H1 (cell line): Measurements from ENCODE around the gene NAA25. TPM values are rescaled to one million over a fixed set of nuclear protein-coding genes. Genes with fewer than 3 reads are reported as not detected.

ENCODE experiments used
- CTCF ChIA-PET: fragments of 300-600 bp; sonication (Branson Sonifier 250); formaldehyde crosslinking; loops from one replicate; lab custom pipeline; 2021; ENCODE audit not compliant: partially characterized antibody; lab: Charles Lee
- POLR2A ChIA-PET: fragments of 300-600 bp; sonication (Branson Sonifier 250); formaldehyde crosslinking; loops from one replicate; lab custom pipeline; 2021; ENCODE audit warnings: inconsistent platforms; ENCODE audit not compliant: partially characterized antibody; lab: Charles Lee
- DNase-seq, 2 experiments: peaks; one replicate each; pipeline versions ENCODE4 v3.0.0 to v3.0.0-alpha.2; 2010 to 2022; ENCODE audit warnings: low spot score in 2 of 2, low read depth in 1 of 2, mixed read lengths in 1 of 2
- FAIRE-seq: peaks from 2 replicates; lab custom pipeline; 2011; peaks lifted over from hg19 to GRCh38; lab: Jason Lieb, UNC
- H2AFZ ChIP-seq: 2 replicates; pipeline ENCODE4 v1.8.1; 2012; ENCODE audit warnings: low read length, inconsistent platforms
- H2AK5ac ChIP-seq: 2 replicates; pipeline ENCODE4 v1.6.1; 2013; ENCODE audit warnings: low read depth, low read length
- H2BK120ac ChIP-seq: replicated peaks from 2 replicates; pipeline ENCODE3; 2013; ENCODE audit warnings: low read depth, low read length, inconsistent platforms
- H2BK12ac ChIP-seq: 2 replicates; pipeline ENCODE4 v1.6.1; 2013; ENCODE audit warnings: low read depth, low read length
- H2BK15ac ChIP-seq: 2 replicates; pipeline ENCODE4 v1.6.1; 2013; ENCODE audit warnings: low read length
- H2BK20ac ChIP-seq: 2 replicates; pipeline ENCODE4 v1.6.1; 2013; ENCODE audit warnings: low read length
- H2BK5ac ChIP-seq: 2 replicates; pipeline ENCODE4 v1.6.1; 2013; ENCODE audit warnings: low read depth, low read length
- H3K14ac ChIP-seq: 2 replicates; pipeline ENCODE4 v1.6.1; 2013; ENCODE audit warnings: inconsistent platforms; ENCODE audit not compliant: insufficient read length
- H3K18ac ChIP-seq: 2 replicates; pipeline ENCODE4 v1.6.1; 2013; ENCODE audit warnings: low read length; ENCODE audit errors: extremely low read depth
- H3K23ac ChIP-seq: 2 replicates; pipeline ENCODE4 v1.6.1; 2013; ENCODE audit warnings: inconsistent platforms; ENCODE audit not compliant: insufficient read length
- H3K23me2 ChIP-seq: 2 replicates; pipeline ENCODE4 v1.6.1; 2013; ENCODE audit warnings: low read depth, low read length
- H3K27ac ChIP-seq: 2 replicates; pipeline ENCODE4 v1.6.1; 2011; ENCODE audit warnings: low read depth, low read length, inconsistent platforms
- H3K27me3 ChIP-seq, 4 experiments: replicated peaks in 1 of 4; 1 replicate in 1 of 4; 2 replicates in 3 of 4; pipeline versions ENCODE4 v1.6.1 to v1.8.1; 2011 to 2013; ENCODE audit warnings: low read length in 3 of 4, mild to moderate bottlenecking in 3 of 4, inconsistent platforms in 2 of 4, mixed read lengths in 2 of 4, moderate library complexity in 1 of 4; ENCODE audit not compliant: control insufficient read depth in 3 of 4, insufficient read depth in 3 of 4; ENCODE audit errors: extremely low read depth in 1 of 4
- H3K36me3 ChIP-seq, 4 experiments: 2 replicates each; pipeline versions ENCODE4 v1.6.1 to v1.8.1; 2011 to 2013; ENCODE audit warnings: mild to moderate bottlenecking in 4 of 4, low read length in 3 of 4, moderate library complexity in 2 of 4, control low read depth in 1 of 4, inconsistent platforms in 1 of 4; ENCODE audit not compliant: insufficient read depth in 4 of 4, control insufficient read depth in 2 of 4
- H3K4ac ChIP-seq: replicated peaks from 2 replicates; pipeline ENCODE3; 2013; ENCODE audit warnings: low read length, low read depth, mixed read lengths, inconsistent platforms; ENCODE audit not compliant: insufficient read length
- H3K4me1 ChIP-seq, 4 experiments: replicated peaks in 1 of 4; 1 replicate in 1 of 4; 2 replicates in 3 of 4; pipeline versions ENCODE4 v1.6.1 to v1.8.1; 2011 to 2013; ENCODE audit warnings: low read length in 3 of 4, inconsistent platforms in 2 of 4, mixed read lengths in 1 of 4; ENCODE audit not compliant: insufficient read depth in 4 of 4, control insufficient read depth in 3 of 4
- H3K4me2 ChIP-seq, 2 experiments: 2 replicates each; pipeline versions ENCODE4 v1.6.1 to v1.8.1; 2011 to 2013; ENCODE audit warnings: low read depth in 2 of 2, low read length in 2 of 2, control low read depth in 1 of 2, inconsistent platforms in 1 of 2, mild to moderate bottlenecking in 1 of 2; ENCODE audit not compliant: insufficient read depth in 1 of 2
- H3K4me3 ChIP-seq, 4 experiments: fragments of 200-600, 300-600 bp in 1 of 4; sonication (generic), shearing (Covaris generic), sonication (Bioruptor Twin) in 1 of 4; 2 replicates each; pipeline versions ENCODE4 v1.5.1 to v1.8.1; 2011 to 2016; ENCODE audit warnings: low read length in 4 of 4, low read depth in 3 of 4, control low read depth in 2 of 4, inconsistent platforms in 2 of 4, mild to moderate bottlenecking in 2 of 4, mixed read lengths in 1 of 4, moderate library complexity in 1 of 4; ENCODE audit not compliant: insufficient read depth in 2 of 4; ENCODE audit errors: extremely low read depth in 1 of 4
- H3K56ac ChIP-seq: replicated peaks from 2 replicates; pipeline ENCODE3; 2013; ENCODE audit warnings: low read depth, mild to moderate bottlenecking, mixed read lengths, low read length, inconsistent platforms; ENCODE audit not compliant: insufficient read length
- H3K79me1 ChIP-seq: 2 replicates; pipeline ENCODE4 v1.6.1; 2013; ENCODE audit warnings: low read depth, low read length, control low read depth
- H3K79me2 ChIP-seq, 2 experiments: 2 replicates each; pipeline versions ENCODE4 v1.6.1 to v1.8.1; 2012 to 2013; ENCODE audit warnings: low read length in 2 of 2, mild to moderate bottlenecking in 2 of 2, inconsistent platforms in 1 of 2; ENCODE audit not compliant: insufficient read depth in 2 of 2, control insufficient read depth in 1 of 2
- H3K9ac ChIP-seq, 4 experiments: replicated peaks in 1 of 4; 1 replicate in 1 of 4; 2 replicates in 3 of 4; pipeline versions ENCODE4 v1.6.1 to v1.8.1; 2011 to 2013; ENCODE audit warnings: low read depth in 3 of 4, low read length in 3 of 4, control low read depth in 2 of 4, mild to moderate bottlenecking in 2 of 4, moderate library complexity in 2 of 4, inconsistent platforms in 1 of 4; ENCODE audit errors: extremely low read depth in 1 of 4
- H3K9me3 ChIP-seq, 2 experiments: 2 replicates each; pipeline versions ENCODE4 v1.6.1 to v1.8.1; 2012 to 2013; ENCODE audit warnings: mild to moderate bottlenecking in 2 of 2, moderate library complexity in 2 of 2, control low read depth in 1 of 2, inconsistent platforms in 1 of 2, low read depth in 1 of 2, low read length in 1 of 2, mixed read lengths in 1 of 2; ENCODE audit not compliant: insufficient read depth in 2 of 2
- H4K20me1 ChIP-seq, 2 experiments: replicated peaks in 1 of 2; 2 replicates each; pipeline versions ENCODE3 to v1.8.1; 2011 to 2013; ENCODE audit warnings: inconsistent platforms in 2 of 2, low read length in 2 of 2, mild to moderate bottlenecking in 1 of 2; ENCODE audit not compliant: insufficient read depth in 2 of 2, control insufficient read depth in 1 of 2
- H4K5ac ChIP-seq: 2 replicates; pipeline ENCODE4 v1.6.1; 2013; ENCODE audit warnings: low read length, low read depth, mixed read lengths, inconsistent platforms; ENCODE audit not compliant: insufficient read length
- H4K8ac ChIP-seq: 2 replicates; pipeline ENCODE4 v1.8.0; 2013; ENCODE audit warnings: mild to moderate bottlenecking, moderate library complexity, low read length, inconsistent platforms; ENCODE audit not compliant: insufficient read depth; ENCODE audit errors: extremely low read depth
- H4K91ac ChIP-seq: replicated peaks from 2 replicates; pipeline ENCODE3; 2013; ENCODE audit warnings: low read length, mixed read lengths, inconsistent platforms; ENCODE audit not compliant: insufficient read length
- BCL11A ChIP-seq, 2 experiments: IDR thresholded peaks; one replicate each; pipeline ENCODE4 v1.6.1; 2011; ENCODE audit warnings: low read depth in 2 of 2, low read length in 2 of 2, mild to moderate bottlenecking in 2 of 2
- CBX5 ChIP-seq: fragments of 300-800, 300-1000 bp; sonication (generic); IDR thresholded peaks from 2 replicates; pipeline ENCODE4 v1.7.1; 2016; ENCODE audit warnings: antibody characterized with exemption, low read length, low read depth
- GABPA ChIP-seq: IDR thresholded peaks from 2 replicates; pipeline ENCODE4 v1.6.1; 2011; ENCODE audit warnings: mild to moderate bottlenecking, low read length, moderate library complexity, borderline replicate concordance; ENCODE audit not compliant: insufficient read depth
- KDM4A ChIP-seq: IDR thresholded peaks from one replicate; pipeline ENCODE4 v1.7.1; 2012; ENCODE audit warnings: low read depth, mild to moderate bottlenecking, moderate library complexity, low read length, inconsistent platforms; ENCODE audit not compliant: severe bottlenecking
- MAFK ChIP-seq: IDR thresholded peaks from 2 replicates; pipeline ENCODE4 v1.6.1; 2012; ENCODE audit warnings: low read depth, mild to moderate bottlenecking, improper control_type of control experiment, low read length
- MAX ChIP-seq: IDR thresholded peaks from 2 replicates; pipeline ENCODE4 v1.6.1; 2012; ENCODE audit warnings: inconsistent platforms
- NRF1 ChIP-seq: IDR thresholded peaks from 2 replicates; pipeline ENCODE4 v1.6.1; 2011; ENCODE audit warnings: mild to moderate bottlenecking, low read depth, low read length, improper control_type of control experiment
- RAD21 ChIP-seq, 2 experiments: IDR thresholded peaks in 1 of 2; conservative IDR thresholded peaks in 1 of 2; 2 replicates each; pipeline ENCODE4 v1.6.1; 2011; ENCODE audit warnings: low read depth in 2 of 2, low read length in 2 of 2, improper control_type of control experiment in 1 of 2, inconsistent platforms in 1 of 2, mild to moderate bottlenecking in 1 of 2, moderate library complexity in 1 of 2
- RBBP5 ChIP-seq: IDR thresholded peaks from 2 replicates; pipeline ENCODE4 v1.7.1; 2012; ENCODE audit warnings: low read depth, mild to moderate bottlenecking, inconsistent platforms, low read length, moderate library complexity, borderline replicate concordance
- RFX5 ChIP-seq: IDR thresholded peaks from 2 replicates; pipeline ENCODE4 v1.6.1; 2011; ENCODE audit warnings: low read depth, low read length, improper control_type of control experiment, borderline replicate concordance
- SP1 ChIP-seq: IDR thresholded peaks from 2 replicates; pipeline ENCODE4 v1.6.1; 2011; ENCODE audit warnings: low read depth, low read length
- SUZ12 ChIP-seq: fragments of 200-600 bp; sonication (generic); IDR thresholded peaks from 2 replicates; pipeline ENCODE4 v1.6.1; 2012; ENCODE audit warnings: mild to moderate bottlenecking, inconsistent platforms, low read length, moderate library complexity, mixed read lengths
- TAF7 ChIP-seq: optimal IDR thresholded peaks from 2 replicates; pipeline ENCODE3; 2011; ENCODE audit warnings: low read depth, mild to moderate bottlenecking, inconsistent platforms, low read length, moderate library complexity, borderline replicate concordance
- TEAD4 ChIP-seq: IDR thresholded peaks from 2 replicates; pipeline ENCODE4 v1.6.1; 2012; ENCODE audit warnings: low read depth, low read length, inconsistent platforms, mixed read lengths
- WGBS, 2 experiments: shearing (Covaris generic) in 1 of 2; methylation state at CpG; one replicate each; pipeline versions ENCODE4 v1.1.6 to v1.1.7; 2013 to 2015; ENCODE audit warnings: low lambda C conversion rate in 2 of 2, mixed read lengths in 2 of 2, inconsistent platforms in 1 of 2, low coverage in 1 of 2, missing lambda C conversion rate in 1 of 2; ENCODE audit not compliant: insufficient replicate concordance in 2 of 2, insufficient coverage in 1 of 2, insufficient read length in 1 of 2; ENCODE audit errors: extremely low coverage in 1 of 2, missing lambda C conversion rate in 1 of 2; 5-methylcytosine and 5-hydroxymethylcytosine counted together
- polyA plus RNA-seq, 7 experiments: library from polyadenylated mRNA; depleted of rRNA in 3 of 7; stranded (reverse) in 5 of 7; unstranded in 2 of 7; fragments of >200 nt in 5 of 7; fragments of 200-250 nt in 2 of 7; gene quantifications; 1 replicate in 5 of 7; 2 replicates in 1 of 7; 4 replicates in 1 of 7; pipeline versions ENCODE4 v1.2.1 to v1.2.3, GENCODE V29; 2011 to 2013; ENCODE audit warnings: missing spikeins in 2 of 7, mixed read lengths in 2 of 7
- total RNA-seq: library from RNA; stranded (reverse); fragmentation: NEBNext Ultra II Directional; extraction: Animal tissue kit (Norgen Biotek cat#: 25700); gene quantifications from 2 replicates; pipeline ENCODE4 v1.2.1, GENCODE V29; 2021

Gene NAA25
- total and polyA plus RNA-seq, 2 of the 8 experiments (the other 6 are each of a cell fraction or from before 2014, with no cell fraction given) = 10.8 to 60.3 TPM

DNA sequence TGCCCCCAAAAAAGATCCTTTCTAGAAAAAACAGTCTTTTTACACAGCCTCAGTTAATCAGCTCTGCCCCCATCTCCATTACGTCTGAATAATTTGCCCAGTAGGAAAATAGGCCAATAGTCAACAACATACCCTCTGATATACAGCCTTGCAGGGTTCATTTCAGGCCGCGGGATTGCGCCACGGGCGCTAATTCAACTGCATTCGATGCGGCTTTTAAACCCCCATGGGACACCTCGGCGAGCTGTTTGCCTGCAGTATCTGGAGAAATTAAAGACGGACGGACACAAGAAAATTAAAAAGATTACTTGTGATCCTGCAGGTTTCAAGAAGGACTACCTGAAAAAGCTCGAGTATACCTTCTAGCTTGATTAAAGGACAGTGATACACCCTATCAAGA is 59.2 kb downstream of the NAA25 start:
- Histone ChIP-seq H3K4me2 (no peak overlapping the region), H3K14ac (no peak overlapping the region), H3K4me1 (no peaks in the 10 kb centered on the region), H4K8ac (no peak overlapping the region), H3K27me3 (no peaks in the 10 kb centered on the region), H3K4ac (no peak overlapping the region), H2BK20ac (no peak overlapping the region), H3K27ac (no peak overlapping the region), H3K23ac (no peak overlapping the region), H2AFZ (no peak overlapping the region), H2BK15ac (no peak overlapping the region), H3K23me2 (no peaks in the 10 kb centered on the region), H4K91ac (no peak overlapping the region), H2BK12ac (no peak overlapping the region), H3K9ac (no peak overlapping the region), H2AK5ac (no peak overlapping the region), H3K36me3 (peaks cover 23 to 84% (median 63%) of the 10 kb centered on the region in 4 experiments), H3K4me3 (no peak overlapping the region), H3K56ac (no peak overlapping the region), H3K79me2 (no peaks in the 10 kb centered on the region), H3K79me1 (no peaks in the 10 kb centered on the region), H4K20me1 (peaks cover 0 to 3% of the 10 kb centered on the region in 2 experiments), H2BK5ac (no peak overlapping the region), H3K18ac (no peak overlapping the region), H4K5ac (no peak overlapping the region), H2BK120ac (no peak overlapping the region), H3K9me3 (no peaks in the 10 kb centered on the region)
- FAIRE-seq (no peak), DNase-seq (no peak)
- ChIA-PET CTCF (interaction anchor here (0.9 to 1.4 kb wide), 2 partner anchors 16 to 21 kb away, joined by 3 to 4 read pairs; no protein-coding TSS in a partner anchor), POLR2A (interaction anchor here (0.8 to 1.7 kb wide), 6 partner anchors 10 to 36 kb away, joined by 3 to 5 read pairs (median 4); partner anchors contain the start of genes ERP29 and TMEM116)
- 91% methylated on average over 13 of the region's 13 CpGs; no CpG with 5 or more reads in 1 of the 2 experiments for WGBS, 2 experiments
- TF ChIP-seq CBX5 (no peak), MAX (no peak), RAD21 (IDR thresholded peaks at IDR 0.05 in 1 of 2, conservative IDR thresholded peaks at IDR 0.05 in 1 of 2; ENCODE audit: low read depth in 2 of 2, low read length in 2 of 2) (no peak), TEAD4 (no peak), MAFK (no peak), TAF7 (no peak), KDM4A (no peak), RBBP5 (no peak), SP1 (no peak), BCL11A (IDR thresholded peaks at IDR 0.05; ENCODE audit: low read depth in 2 of 2, low read length in 2 of 2) (no peak), RFX5 (no peak), NRF1 (no peak), SUZ12 (no peak), GABPA (no peak)
